Muscle layer of colon (tissue), 2 donors: ENCODE measurements around the gene SLC24A3.

ENCODE experiments used
- H3K27ac ChIP-seq: one replicate; pipeline ENCODE4 v1.7.0; 2013; ENCODE audit warnings: low read depth, mild to moderate bottlenecking, low read length, moderate library complexity
- H3K27me3 ChIP-seq, 2 donors: one replicate each; pipeline ENCODE4 v1.7.0; 2013; ENCODE audit warnings: low read length in 2 of 2, mild to moderate bottlenecking in 2 of 2; ENCODE audit not compliant: insufficient read depth in 2 of 2, control insufficient read depth in 1 of 2
- H3K36me3 ChIP-seq: one replicate; pipeline ENCODE4 v1.7.0; 2013; ENCODE audit warnings: mild to moderate bottlenecking, low read length; ENCODE audit not compliant: insufficient read depth
- H3K4me1 ChIP-seq: one replicate; pipeline ENCODE4 v1.7.0; 2013; ENCODE audit warnings: mild to moderate bottlenecking, low read length; ENCODE audit not compliant: insufficient read depth
- H3K4me3 ChIP-seq, 2 donors: one replicate each; pipeline ENCODE4 v1.7.0; 2013; ENCODE audit warnings: low read length in 2 of 2, low read depth in 1 of 2, mild to moderate bottlenecking in 1 of 2, moderate library complexity in 1 of 2
- H3K9ac ChIP-seq: one replicate; pipeline ENCODE4 v1.7.0; 2013; ENCODE audit warnings: low read length
- H3K9me3 ChIP-seq: one replicate; pipeline ENCODE4 v1.7.0; 2013; ENCODE audit warnings: mild to moderate bottlenecking, low read length
- donor health status: abdominal sarcoma.
- donor health status: Adenocarcinoma of cecum.

The SLC24A3 gene

DNA sequence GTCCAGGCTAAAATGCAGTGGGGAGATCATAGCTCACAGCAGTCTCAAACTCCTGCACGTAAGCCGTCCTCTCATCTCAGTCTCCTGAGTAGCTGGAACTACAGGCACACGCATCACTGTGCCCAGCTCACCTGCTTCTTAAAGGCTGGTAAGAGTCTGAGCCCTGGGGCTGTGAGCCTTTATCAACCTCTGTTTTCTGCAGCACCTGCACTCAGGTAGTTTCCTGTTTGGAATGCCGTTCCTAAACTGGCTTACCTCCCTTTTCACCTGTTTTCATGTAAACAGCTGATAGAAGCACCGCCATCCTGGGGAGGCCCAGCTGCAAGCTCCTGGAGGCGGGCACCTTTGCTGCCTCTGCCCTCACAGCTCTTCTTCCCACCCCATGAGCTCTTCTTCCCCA is 45.4 kb downstream of the SLC24A3 start:
- Histone ChIP-seq H3K27me3 (no peaks in the 10 kb centered on the region), H3K27ac (no peak overlapping the region), H3K9me3 (no peaks in the 10 kb centered on the region), H3K4me1 (peaks cover 7% of the 10 kb centered on the region), H3K4me3 (no peak overlapping the region), H3K9ac (no peak overlapping the region), H3K36me3 (no peaks in the 10 kb centered on the region)

GRCh38 chr20:19259141-19259591 is 46.7 kb downstream of the SLC24A3 start:
- no peak overlapping the region for H3K27ac ChIP-seq
- H3K4me1 ChIP-seq: peaks cover 6% of the 10 kb centered on the region
- H3K4me3 ChIP-seq: no peak overlapping the region
- H3K9me3 ChIP-seq: no peaks in the 10 kb centered on the region
- H3K27me3 ChIP-seq: no peaks in the 10 kb centered on the region
- H3K9ac ChIP-seq: no peak overlapping the region
- H3K36me3 ChIP-seq: no peaks in the 10 kb centered on the region

DNA sequence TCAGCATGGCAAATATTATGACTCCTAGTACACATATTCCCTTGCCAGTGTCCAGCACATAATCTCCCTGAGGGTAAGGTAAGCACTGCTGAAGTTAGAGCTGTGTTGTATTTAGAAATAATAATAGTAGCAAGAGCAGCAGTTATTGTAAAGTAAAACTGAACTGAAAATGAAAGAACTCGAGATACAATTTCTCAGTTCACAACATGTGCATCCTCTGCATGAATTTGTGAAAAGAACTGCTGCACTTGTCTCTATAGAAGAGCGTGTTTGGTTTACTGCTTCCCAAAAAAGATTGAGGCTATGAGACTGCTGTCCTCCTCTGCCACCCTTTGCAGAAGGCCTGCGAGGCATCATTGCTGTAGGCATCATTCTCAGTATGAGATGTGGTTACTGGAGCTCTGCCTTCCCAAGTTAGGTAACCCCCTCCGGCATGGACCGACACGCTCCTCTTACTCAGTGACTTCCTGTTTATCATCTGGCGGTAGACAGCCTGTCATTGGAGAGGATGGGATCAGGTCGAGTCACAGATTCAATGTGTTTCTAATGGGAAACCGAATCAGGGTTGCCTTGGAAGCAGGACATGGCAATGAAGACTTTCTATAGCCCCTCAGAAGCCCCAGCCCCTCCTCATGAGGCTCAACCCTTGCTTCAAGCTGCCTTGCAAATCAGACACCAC is 48.1 kb downstream of the SLC24A3 start:
- no peaks in the 10 kb centered on the region for H3K27me3 ChIP-seq
- no peak overlapping the region for H3K4me3 ChIP-seq
- no peak overlapping the region for H3K9ac ChIP-seq
- H3K36me3 ChIP-seq: no peaks in the 10 kb centered on the region
- no peaks in the 10 kb centered on the region for H3K9me3 ChIP-seq
- no peak overlapping the region for H3K27ac ChIP-seq
- H3K4me1 ChIP-seq: peaks cover 16% of the 10 kb centered on the region

DNA sequence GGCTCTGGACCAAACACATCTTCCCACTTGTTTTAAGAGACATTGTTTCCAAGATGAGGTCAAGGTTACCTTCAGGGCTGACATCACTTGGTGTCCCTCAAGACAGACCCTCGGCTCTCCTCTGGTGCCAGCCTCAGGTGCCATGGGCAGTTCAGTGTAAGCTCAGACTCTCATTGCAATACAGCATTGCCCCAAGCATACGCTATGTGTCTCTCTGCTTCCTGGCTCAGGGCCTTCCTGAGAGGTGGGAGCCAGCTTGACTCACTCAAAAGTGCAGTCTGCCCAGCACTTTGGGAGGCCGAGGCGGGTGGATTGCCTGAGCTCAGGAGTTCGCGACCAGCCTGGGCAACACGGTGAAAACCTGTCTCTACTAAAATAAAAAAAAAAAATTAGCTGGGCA is 51.7 kb downstream of the SLC24A3 start:
- no peaks in the 10 kb centered on the region for H3K27me3 ChIP-seq
- peaks cover 12% of the 10 kb centered on the region for H3K4me1 ChIP-seq
- no peak overlapping the region for H3K27ac ChIP-seq
- H3K9ac ChIP-seq: no peak overlapping the region
- no peaks in the 10 kb centered on the region for H3K36me3 ChIP-seq
- no peaks in the 10 kb centered on the region for H3K9me3 ChIP-seq
- no peak overlapping the region for H3K4me3 ChIP-seq

GRCh38 chr20:19265646-19266374 is 53.4 kb downstream of the SLC24A3 start:
- Histone ChIP-seq H3K36me3 (no peaks in the 10 kb centered on the region), H3K9ac (no peak overlapping the region), H3K4me3 (no peak overlapping the region), H3K27ac (no peak overlapping the region), H3K27me3 (no peaks in the 10 kb centered on the region), H3K9me3 (no peaks in the 10 kb centered on the region), H3K4me1 (peaks cover 12% of the 10 kb centered on the region)

DNA sequence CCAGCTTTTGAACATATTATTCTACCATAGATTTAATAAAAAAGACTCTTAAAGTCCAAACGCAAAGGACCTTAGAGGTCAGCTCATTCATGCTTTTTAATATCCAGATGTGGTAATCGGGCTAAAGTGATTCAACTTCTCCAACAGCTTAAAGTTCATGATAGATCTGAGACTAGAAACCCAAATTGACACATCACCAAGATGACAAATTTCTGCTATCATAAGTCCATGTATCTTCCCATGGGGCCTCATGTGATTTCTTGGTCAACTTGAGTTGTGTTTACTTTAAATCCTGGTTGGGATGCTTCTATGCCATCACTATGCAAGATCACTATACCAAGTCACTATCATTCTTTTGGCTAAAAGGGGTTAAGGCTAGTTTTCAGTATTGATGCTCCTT is 56.0 kb downstream of the SLC24A3 start:
- no peaks in the 10 kb centered on the region for H3K9me3 ChIP-seq
- H3K4me3 ChIP-seq: no peak overlapping the region
- no peak overlapping the region for H3K27ac ChIP-seq
- no peaks in the 10 kb centered on the region for H3K27me3 ChIP-seq
- H3K4me1 ChIP-seq: peaks cover 12% of the 10 kb centered on the region
- H3K9ac ChIP-seq: no peak overlapping the region
- H3K36me3 ChIP-seq: no peaks in the 10 kb centered on the region

DNA sequence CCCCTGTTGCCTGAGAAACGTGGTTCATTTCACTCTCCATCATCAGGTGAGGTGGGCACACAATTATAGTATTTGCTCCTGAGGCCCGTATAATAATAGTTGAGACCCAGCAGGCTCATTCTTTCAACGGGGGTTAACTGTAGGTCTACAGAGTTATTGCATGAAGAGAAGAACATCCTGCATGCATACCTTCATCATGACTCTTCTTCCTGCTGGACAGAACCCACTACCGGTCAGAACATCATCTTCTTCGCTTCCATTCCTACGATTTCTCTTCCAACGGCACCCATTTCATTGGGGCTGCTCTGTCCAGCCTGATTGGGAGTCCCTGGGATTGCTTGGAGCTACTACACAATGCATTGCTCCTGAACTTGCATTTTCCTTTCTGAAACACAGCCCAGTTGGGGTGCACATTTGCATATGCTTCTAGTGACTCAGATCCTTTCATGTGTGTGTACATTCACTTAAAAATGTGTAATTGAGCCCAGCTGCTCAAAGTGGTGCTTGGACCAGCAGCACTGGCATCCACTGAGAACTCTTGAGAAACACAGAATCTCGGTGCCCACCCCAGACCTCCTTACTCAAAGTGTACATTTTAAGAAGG is 57.4 kb downstream of the SLC24A3 start:
- H3K4me3 ChIP-seq: no peak overlapping the region
- peaks cover 17% of the 10 kb centered on the region for H3K4me1 ChIP-seq
- H3K27me3 ChIP-seq: no peaks in the 10 kb centered on the region
- no peaks in the 10 kb centered on the region for H3K9me3 ChIP-seq
- no peaks in the 10 kb centered on the region for H3K36me3 ChIP-seq
- no peak overlapping the region for H3K27ac ChIP-seq
- H3K9ac ChIP-seq: no peak overlapping the region

GRCh38 chr20:19271879-19272651 is 59.6 kb downstream of the SLC24A3 start:
- no peaks in the 10 kb centered on the region for H3K9me3 ChIP-seq
- no peak overlapping the region for H3K27ac ChIP-seq
- H3K9ac ChIP-seq: no peak overlapping the region
- no peaks in the 10 kb centered on the region for H3K36me3 ChIP-seq
- H3K4me1 ChIP-seq: peaks cover 21% of the 10 kb centered on the region
- no peak overlapping the region for H3K4me3 ChIP-seq
- no peaks in the 10 kb centered on the region for H3K27me3 ChIP-seq

DNA sequence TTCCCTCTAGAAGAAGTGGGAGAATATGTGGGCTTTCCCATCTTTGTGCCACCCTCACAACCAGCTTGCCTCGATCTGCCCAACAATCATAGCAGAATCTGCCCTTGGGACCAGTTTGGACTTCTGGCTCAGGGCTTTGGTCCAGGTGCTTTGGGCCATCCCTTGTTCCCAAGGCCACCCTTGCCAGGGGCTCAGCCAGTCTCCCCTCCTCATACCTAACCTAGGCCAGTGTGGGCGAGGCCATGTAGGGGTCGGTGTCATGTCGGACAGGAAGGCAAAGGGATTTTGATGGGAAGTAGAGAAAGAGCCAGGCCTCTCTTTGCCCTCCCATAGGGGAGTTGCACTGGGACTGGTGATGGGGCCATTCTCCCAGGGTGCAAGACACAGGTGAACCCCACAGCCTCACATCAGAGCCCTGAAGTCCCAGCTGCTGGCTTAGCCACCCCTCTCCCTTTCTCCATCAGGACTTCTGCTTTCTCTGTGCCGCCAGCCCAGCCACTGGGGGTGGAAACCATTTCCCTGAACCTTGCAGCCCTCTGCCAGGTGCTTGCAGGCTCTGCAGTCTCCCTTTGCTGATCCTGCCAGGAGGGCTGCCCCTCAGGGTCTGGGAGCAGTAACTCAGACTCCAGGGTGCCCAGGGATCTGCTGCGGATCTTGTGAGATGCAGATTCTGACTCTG is 60.7 kb downstream of the SLC24A3 start:
- Histone ChIP-seq H3K4me3 (no peak overlapping the region), H3K4me1 (peaks cover 21% of the 10 kb centered on the region), H3K36me3 (no peaks in the 10 kb centered on the region), H3K9me3 (no peaks in the 10 kb centered on the region), H3K9ac (no peak overlapping the region), H3K27me3 (no peaks in the 10 kb centered on the region), H3K27ac (no peak overlapping the region)

GRCh38 chr20:19274001-19274400 is 61.6 kb downstream of the SLC24A3 start:
- Histone ChIP-seq H3K9ac (no peak overlapping the region), H3K4me1 (peaks cover 21% of the 10 kb centered on the region), H3K4me3 (no peak overlapping the region), H3K27ac (no peak overlapping the region), H3K9me3 (no peaks in the 10 kb centered on the region), H3K27me3 (no peaks in the 10 kb centered on the region), H3K36me3 (no peaks in the 10 kb centered on the region)
